ENCODE measurements around the gene BLOC1S1. TPM values are rescaled to one million over a fixed set of nuclear protein-coding genes. Genes with fewer than 3 reads are reported as not detected.

Gene BLOC1S1
- total and polyA plus RNA-seq, 3 donors from 2014 or later, result 108 to 145 (median 110) TPM

DNA sequence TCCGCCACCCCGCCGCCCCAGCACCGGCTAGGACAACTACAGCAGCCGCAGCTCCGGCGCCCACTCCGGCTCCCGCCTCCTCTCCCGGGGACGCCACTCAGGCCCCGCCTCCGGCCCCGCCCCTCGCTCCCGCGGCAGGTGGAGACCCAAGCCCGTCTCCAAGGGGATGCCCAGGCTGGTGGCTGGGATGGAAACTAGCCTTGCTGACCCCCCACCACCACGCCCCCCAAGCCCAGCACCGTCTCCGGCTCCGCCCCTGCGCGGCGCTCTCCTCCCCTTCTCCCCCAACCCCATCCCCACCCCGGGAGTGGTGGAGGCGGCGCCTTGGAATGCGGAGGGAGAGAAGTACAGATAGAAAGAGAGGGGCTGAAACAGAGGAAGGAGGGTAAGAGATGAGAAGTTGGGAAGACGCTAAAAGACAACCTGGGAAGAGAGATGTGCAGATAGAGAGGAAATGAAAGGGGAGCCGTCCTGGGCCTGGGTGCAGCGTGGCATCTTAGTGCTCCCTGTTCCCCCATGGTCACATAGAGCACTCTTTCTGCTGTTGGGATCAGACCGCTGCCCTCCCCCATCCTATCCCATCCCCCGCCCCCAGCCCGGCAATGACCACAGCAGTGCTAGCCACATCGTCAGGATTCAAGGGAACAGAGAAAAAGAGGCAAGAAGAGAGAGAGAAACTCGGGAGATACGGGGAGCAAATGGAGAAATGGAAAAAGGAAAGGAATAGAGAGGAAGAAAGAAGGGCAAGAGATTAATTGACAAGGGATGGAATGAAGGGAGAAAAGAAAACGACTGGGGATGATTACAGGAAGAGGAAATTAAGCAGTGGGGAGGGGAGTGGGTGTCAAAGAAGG, 7.8 kb upstream of the BLOC1S1 start, which contains the start of gene ITGA7:
TSS of gene ITGA7 (minus strand) at position 64 of the 854 bp plus-strand sequence. CDS start 222 bp downstream, outside the sequence.
- Histone ChIP-seq H3K9me3 (no peaks in the 10 kb centered on the region), H3K36me3 (ENCODE audit: low read depth, missing control alignments) (no peaks in the 10 kb centered on the region), H3K4me3 (peak within 1 kb of the TSS; percentile 52 to 67), H3K27me3 (no peaks in the 10 kb centered on the region), H3K27ac (peak within 1 kb of the TSS in 1 of 2 donors; percentile 24), H3K4me1 (peaks cover 26% of the 10 kb centered on the region)
- TF ChIP-seq POLR2A (IDR thresholded peaks at IDR 0.05), result no peak
- TF ChIP-seq, protein P1, sequence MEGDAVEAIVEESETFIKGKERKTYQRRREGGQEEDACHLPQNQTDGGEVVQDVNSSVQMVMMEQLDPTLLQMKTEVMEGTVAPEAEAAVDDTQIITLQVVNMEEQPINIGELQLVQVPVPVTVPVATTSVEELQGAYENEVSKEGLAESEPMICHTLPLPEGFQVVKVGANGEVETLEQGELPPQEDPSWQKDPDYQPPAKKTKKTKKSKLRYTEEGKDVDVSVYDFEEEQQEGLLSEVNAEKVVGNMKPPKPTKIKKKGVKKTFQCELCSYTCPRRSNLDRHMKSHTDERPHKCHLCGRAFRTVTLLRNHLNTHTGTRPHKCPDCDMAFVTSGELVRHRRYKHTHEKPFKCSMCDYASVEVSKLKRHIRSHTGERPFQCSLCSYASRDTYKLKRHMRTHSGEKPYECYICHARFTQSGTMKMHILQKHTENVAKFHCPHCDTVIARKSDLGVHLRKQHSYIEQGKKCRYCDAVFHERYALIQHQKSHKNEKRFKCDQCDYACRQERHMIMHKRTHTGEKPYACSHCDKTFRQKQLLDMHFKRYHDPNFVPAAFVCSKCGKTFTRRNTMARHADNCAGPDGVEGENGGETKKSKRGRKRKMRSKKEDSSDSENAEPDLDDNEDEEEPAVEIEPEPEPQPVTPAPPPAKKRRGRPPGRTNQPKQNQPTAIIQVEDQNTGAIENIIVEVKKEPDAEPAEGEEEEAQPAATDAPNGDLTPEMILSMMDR (IDR thresholded peaks at IDR 0.05), result no peak
- 1 to 2% methylated on average over 14 to 37 of the region's 39 CpGs for WGBS, 2 donors
- intact Hi-C loops (cut with DNase I; ENCODE audit: low total_unique reads), result no loop called here
- DNase-seq, result peak; percentile 76

DNA sequence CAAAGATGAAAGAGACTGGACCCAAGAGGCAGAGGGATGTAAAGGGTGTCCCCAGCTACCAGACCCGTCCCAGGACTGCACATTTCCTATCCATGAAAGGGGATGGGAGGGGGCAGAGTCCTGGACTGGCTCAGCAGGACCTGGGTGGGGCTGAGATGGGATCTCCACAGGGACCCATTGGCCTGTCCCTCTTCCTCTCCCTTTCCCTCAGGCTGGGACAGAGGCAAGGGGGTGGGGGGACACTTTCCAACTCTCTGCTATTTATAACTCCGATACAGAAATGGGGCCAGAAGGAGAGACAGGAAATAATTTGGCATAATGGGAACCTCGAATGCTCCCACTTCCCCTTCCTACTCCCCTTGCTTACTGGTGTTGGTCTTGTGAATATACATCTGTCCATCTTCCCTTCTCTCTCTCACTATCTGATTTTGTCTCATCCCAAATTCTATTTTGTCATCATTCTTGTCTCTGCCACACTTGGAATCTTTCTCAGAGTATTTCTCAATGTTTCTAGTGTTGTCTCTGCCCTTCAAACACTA, 7.1 kb upstream of the BLOC1S1 start:
- 13 to 19% methylated on average over 3 of the region's 3 CpGs for WGBS, 2 donors
- DNase-seq, result no peak
- Histone ChIP-seq H3K4me1 (peaks cover 28% of the 10 kb centered on the region), H3K36me3 (ENCODE audit: low read depth, missing control alignments) (no peaks in the 10 kb centered on the region), H3K4me3 (no peak overlapping the region), H3K9me3 (no peaks in the 10 kb centered on the region), H3K27ac (no peak overlapping the region), H3K27me3 (no peaks in the 10 kb centered on the region)
- TF ChIP-seq, protein P1 (IDR thresholded peaks at IDR 0.05), result no peak
- TF ChIP-seq POLR2A (IDR thresholded peaks at IDR 0.05), result no peak
- intact Hi-C loops (cut with DNase I; ENCODE audit: low total_unique reads), result no loop called here

DNA sequence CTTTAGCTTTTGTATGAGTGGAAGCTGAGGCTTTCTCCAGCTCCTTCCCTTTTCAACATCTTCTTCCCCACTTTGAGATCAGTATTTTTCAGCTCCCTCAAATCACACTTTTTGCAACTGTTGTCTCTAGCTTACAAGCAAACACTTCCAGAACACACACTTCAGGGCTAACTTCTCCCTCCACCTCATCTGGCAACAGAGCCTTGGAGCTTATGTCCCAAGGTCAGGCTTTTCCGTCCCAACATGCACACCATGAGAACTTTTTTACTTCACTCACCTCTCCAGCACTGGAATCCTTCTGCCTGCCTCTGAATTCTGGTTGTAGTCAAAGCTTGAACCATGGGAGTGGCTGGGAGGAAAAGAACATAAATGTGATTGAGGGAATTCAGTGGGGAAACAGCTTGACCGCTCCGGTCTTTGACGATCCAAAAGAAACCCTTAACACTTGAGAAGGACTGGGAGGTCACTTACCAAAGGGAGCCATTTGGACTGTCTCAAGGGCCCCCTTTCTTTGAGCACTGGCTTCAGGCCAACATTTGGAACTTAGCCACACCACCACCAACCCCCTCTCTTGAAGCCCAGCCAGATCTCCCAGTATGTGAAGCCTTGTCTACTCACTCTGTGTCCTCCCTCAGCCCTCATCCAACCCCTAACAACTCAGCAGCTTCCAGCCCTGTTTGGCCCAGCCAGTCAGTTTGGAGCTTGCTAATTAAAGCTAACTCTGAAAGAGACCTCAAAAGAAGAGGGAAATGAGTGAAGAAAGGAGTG, 3.9 kb upstream of the BLOC1S1 start:
- Histone ChIP-seq H3K27me3 (no peaks in the 10 kb centered on the region), H3K27ac (no peak overlapping the region), H3K9me3 (no peaks in the 10 kb centered on the region), H3K4me1 (peaks cover 35% of the 10 kb centered on the region), H3K4me3 (no peak overlapping the region), H3K36me3 (ENCODE audit: low read depth, missing control alignments) (no peaks in the 10 kb centered on the region)
- TF ChIP-seq, protein P1 (IDR thresholded peaks at IDR 0.05), result no peak
- no peak for TF ChIP-seq POLR2A (IDR thresholded peaks at IDR 0.05)
- DNase-seq, result no peak
- WGBS, 2 donors, result 46 to 60% methylated on average over 4 of the region's 4 CpGs
- intact Hi-C loops (cut with DNase I; ENCODE audit: low total_unique reads), result no loop called here

DNA sequence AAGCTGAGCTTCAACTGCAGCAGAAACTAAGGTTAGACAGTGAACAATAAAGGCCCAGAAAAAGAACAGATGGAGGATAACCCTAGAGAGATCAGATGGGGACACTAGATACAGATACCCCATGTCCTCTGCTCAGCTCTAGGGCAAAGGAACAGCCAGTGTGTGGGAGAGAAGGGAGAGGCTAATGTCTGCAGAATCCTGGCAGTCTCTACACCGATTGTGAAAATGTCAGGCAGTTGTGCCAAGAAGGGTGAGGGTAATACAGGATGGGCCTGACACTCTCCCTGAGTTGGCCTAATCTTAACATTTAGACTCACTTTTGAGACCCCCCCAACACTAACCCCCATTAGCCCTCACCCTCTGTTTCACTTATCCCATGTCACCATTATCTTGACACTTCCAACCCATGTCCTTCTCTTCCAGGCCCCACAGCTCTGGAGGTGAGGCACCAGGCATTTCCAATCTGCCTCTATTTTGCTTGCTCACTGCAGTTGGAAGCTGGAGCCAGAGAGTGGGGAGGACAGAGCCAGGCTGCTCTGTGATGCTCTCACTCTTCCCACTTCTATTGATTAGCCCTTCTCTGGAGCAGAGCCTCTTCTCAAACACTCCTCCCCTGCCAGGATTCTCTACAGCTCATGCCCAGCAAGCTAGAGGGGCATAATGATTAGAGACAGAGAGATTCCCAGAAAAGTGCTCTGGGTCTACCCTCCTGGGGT, 3.0 kb upstream of the BLOC1S1 start:
- WGBS, 2 donors, result 26 to 31% methylated on average over 1 of the region's 1 CpG
- DNase-seq, result no peak
- intact Hi-C loops (cut with DNase I; ENCODE audit: low total_unique reads), result no loop called here
- no peaks in the 10 kb centered on the region for H3K36me3 ChIP-seq (ENCODE audit: low read depth, missing control alignments)
- H3K27me3 ChIP-seq, result no peaks in the 10 kb centered on the region
- no peak overlapping the region for H3K27ac ChIP-seq
- no peak overlapping the region for H3K4me3 ChIP-seq
- TF ChIP-seq POLR2A (IDR thresholded peaks at IDR 0.05), result no peak
- TF ChIP-seq, protein P1 (IDR thresholded peaks at IDR 0.05), result no peak
- H3K9me3 ChIP-seq, result no peaks in the 10 kb centered on the region
- peaks cover 44% of the 10 kb centered on the region for H3K4me1 ChIP-seq
